K562 (cell line): ENCODE results near the gene DNAJB12. TPM values are rescaled to one million over a fixed set of nuclear protein-coding genes. Genes with fewer than 3 reads are reported as not detected.

ENCODE experiments used
- HOXB6 ChIP-seq: fragments of 250-450 bp; sonication (Bioruptor Pico); IDR thresholded peaks from 2 replicates; pipeline ENCODE4 v1.5.1; 2022; ENCODE audit warnings: mild to moderate bottlenecking, borderline replicate concordance
- MEF2A ChIP-seq: IDR thresholded peaks from 2 replicates; pipeline ENCODE4 v1.6.1; 2011; ENCODE audit warnings: low read depth, mild to moderate bottlenecking, low read length, moderate library complexity; ENCODE audit not compliant: control insufficient read depth
- NFE2 ChIP-seq: IDR thresholded peaks from 2 replicates; pipeline ENCODE4 v1.6.1; 2014; ENCODE audit warnings: antibody characterized with exemption, low read depth
- POLR3G ChIP-seq: IDR thresholded peaks from 2 replicates; pipeline ENCODE4 v1.6.1; 2011; ENCODE audit not compliant: insufficient read length, insufficient replicate concordance; ENCODE audit errors: extremely low read depth
- PYGO2 ChIP-seq: fragments of 450-650 bp; IDR thresholded peaks from 2 replicates; pipeline ENCODE4 v1.6.1; 2016; ENCODE audit warnings: mild to moderate bottlenecking, missing genetic modification characterization, moderate library complexity, missing compliant biosample characterization
- RBM34 ChIP-seq: fragments of 200-400 bp; formaldehyde crosslinking; IDR thresholded peaks from 2 replicates; pipeline ENCODE4 v1.6.1; 2018; ENCODE audit warnings: low read length, borderline replicate concordance; ENCODE audit not compliant: insufficient read depth
- RNF2 ChIP-seq: sonication (generic); IDR thresholded peaks from 2 replicates; pipeline ENCODE4 v1.6.1; 2016
- TCF7 ChIP-seq: sonication (generic); IDR thresholded peaks from 2 replicates; pipeline ENCODE4 v1.6.1; 2016; ENCODE audit warnings: antibody characterized with exemption, borderline replicate concordance
- XRCC4 ChIP-seq: IDR thresholded peaks from one replicate; pipeline ENCODE4 v1.6.1; 2011; ENCODE audit not compliant: insufficient read depth, insufficient read length; ENCODE audit errors: extremely low read depth
- XRCC5 ChIP-seq: fragments of 200-400 bp; formaldehyde crosslinking; IDR thresholded peaks from 2 replicates; pipeline ENCODE4 v1.6.1; 2017; ENCODE audit warnings: low read depth, mild to moderate bottlenecking, low read length
- ZC3H8 ChIP-seq: fragments of 450-650 bp; IDR thresholded peaks from 2 replicates; pipeline ENCODE4 v1.6.1; 2017
- ZNF124 ChIP-seq: sonication (generic); formaldehyde crosslinking; IDR thresholded peaks from 2 replicates; pipeline ENCODE4 v1.8.1; 2022; ENCODE audit warnings: missing genetic modification reagents
- ZNF143 ChIP-seq: sonication (generic); formaldehyde crosslinking; IDR thresholded peaks from 2 replicates; pipeline ENCODE4 v1.9.0; 2022; ENCODE audit warnings: mild to moderate bottlenecking, missing genetic modification reagents
- ZNF174 ChIP-seq: fragments of 250-450 bp; sonication (Bioruptor Pico); IDR thresholded peaks from 2 replicates; pipeline ENCODE4 v1.4.0; 2020; ENCODE audit warnings: mild to moderate bottlenecking
- ZNF212 ChIP-seq: fragments of 450-650 bp; formaldehyde crosslinking; IDR thresholded peaks from 2 replicates; pipeline ENCODE4 v1.4.0; 2020; ENCODE audit warnings: mild to moderate bottlenecking
- polyA plus RNA-seq, 8 experiments: library from polyadenylated mRNA; depleted of rRNA in 4 of 8; stranded (reverse) in 5 of 8; unstranded in 3 of 8; fragments of >200 nt; fragmentation: Nextera tagmentation in 2 of 8; fragmentation: Illumina TruSeq in 1 of 8; extraction: Ambion mirVana in 2 of 8; extraction: Trizol in 1 of 8; gene quantifications; 2 replicates each; pipeline versions ENCODE4 v1.2.1 to v1.2.3, GENCODE V29; 2011 to 2014; ENCODE audit warnings: inconsistent platforms in 1 of 8, missing spikeins in 1 of 8
- total RNA-seq, 7 experiments: library from RNA; depleted of rRNA in 6 of 7; stranded (reverse); fragments of >200 nt in 6 of 7; fragmentation: Illumina TruSeq in 2 of 7; extraction: Trizol in 2 of 7; gene quantifications; 2 replicates each; pipeline versions ENCODE4 v1.2.1 to v1.2.3, GENCODE V29; 2011 to 2021; ENCODE audit warnings: low replicate concordance in 1 of 7
- TF ChIP-seq, protein P1 (sequence below): fragments of 250-450 bp; sonication (Bioruptor Pico); IDR thresholded peaks from 2 replicates; pipeline ENCODE4 v1.4.0; 2020; ENCODE audit warnings: borderline replicate concordance
- TF ChIP-seq, protein P2 (sequence below): fragments of 250-450 bp; sonication (Bioruptor Pico); IDR thresholded peaks from 2 replicates; pipeline ENCODE4 v1.8.0; 2021; ENCODE audit warnings: moderate library complexity, mild to moderate bottlenecking, inconsistent platforms
- TF ChIP-seq, protein P3 (sequence below): fragments of 450-650 bp; IDR thresholded peaks from 2 replicates; pipeline ENCODE4 v1.6.1; 2017; ENCODE audit warnings: antibody characterized with exemption
- TF ChIP-seq, protein P4 (sequence below): IDR thresholded peaks from 3 replicates; pipeline ENCODE4 v1.6.1; 2011; ENCODE audit warnings: borderline replicate concordance, mild to moderate bottlenecking; ENCODE audit not compliant: insufficient read length, insufficient read depth
- TF ChIP-seq, protein P5 (sequence below): IDR thresholded peaks from 2 replicates; pipeline ENCODE4 v1.6.1; 2014; ENCODE audit warnings: antibody characterized with exemption

DNAJB12 gene
- total and polyA plus RNA-seq, 9 of the 15 experiments (the other 6 are each of a cell fraction or from before 2014, with no cell fraction given): 3.5 to 31.5 (median 20.3) TPM

DNA sequence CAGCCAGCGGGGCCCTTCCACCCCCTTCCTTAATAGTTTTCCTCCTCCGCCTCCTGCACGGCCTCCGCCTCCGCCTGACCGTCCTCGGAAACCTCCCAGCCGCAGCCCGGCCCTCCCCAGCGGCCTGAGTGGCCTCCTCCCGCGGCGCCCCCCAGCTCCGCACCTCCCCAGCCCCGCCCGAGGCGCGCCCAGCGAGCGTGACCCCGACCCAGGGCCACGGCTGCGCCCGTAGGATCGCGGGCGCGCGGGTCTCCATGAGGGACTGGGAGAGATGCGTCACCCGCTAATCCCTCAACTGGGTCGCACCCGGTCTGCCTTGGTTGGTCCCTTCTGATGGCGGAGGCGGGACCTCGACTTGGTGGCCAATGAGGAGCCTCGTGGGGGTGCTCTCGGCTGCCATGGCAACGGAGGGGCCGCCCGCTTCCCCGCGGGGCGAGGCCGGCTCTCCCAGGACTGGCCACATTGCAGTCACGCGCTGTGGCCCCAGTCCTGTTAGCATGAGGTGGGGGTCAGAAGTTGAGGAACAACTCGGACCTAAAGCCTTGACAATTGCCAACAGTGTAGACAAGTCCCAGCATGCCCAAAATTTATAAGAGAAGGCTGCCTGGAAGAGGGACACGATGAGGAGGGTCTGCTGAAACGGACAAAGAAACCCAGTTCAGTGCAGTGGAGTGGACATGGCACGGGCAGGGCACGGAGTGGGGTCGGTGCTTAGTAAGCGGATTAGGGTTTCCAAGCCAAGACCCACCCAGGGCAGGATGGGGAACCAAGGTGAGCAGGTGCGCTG, 56.7 kb downstream of the DNAJB12 start (continued):
- TF ChIP-seq, protein P1, sequence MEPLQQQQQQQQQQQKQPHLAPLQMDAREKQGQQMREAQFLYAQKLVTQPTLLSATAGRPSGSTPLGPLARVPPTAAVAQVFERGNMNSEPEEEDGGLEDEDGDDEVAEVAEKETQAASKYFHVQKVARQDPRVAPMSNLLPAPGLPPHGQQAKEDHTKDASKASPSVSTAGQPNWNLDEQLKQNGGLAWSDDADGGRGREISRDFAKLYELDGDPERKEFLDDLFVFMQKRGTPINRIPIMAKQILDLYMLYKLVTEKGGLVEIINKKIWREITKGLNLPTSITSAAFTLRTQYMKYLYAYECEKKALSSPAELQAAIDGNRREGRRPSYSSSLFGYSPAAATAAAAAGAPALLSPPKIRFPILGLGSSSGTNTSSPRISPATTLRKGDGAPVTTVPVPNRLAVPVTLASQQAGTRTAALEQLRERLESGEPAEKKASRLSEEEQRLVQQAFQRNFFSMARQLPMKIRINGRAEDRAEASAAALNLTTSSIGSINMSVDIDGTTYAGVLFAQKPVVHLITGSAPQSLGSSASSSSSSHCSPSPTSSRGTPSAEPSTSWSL (CRISPR knock-in tag): peak; percentile 87; the same call in 1 of the 2 replicates
- TF ChIP-seq ZNF143 (peak; percentile 52), XRCC5 (no peak), MEF2A (no peak), ZNF174 (CRISPR knock-in tag) (peak; percentile 64; the same call in 1 of the 2 replicates), ZC3H8 (peak; percentile 37; the same call in 1 of the 2 replicates), NFE2 (no peak), POLR3G (no peak), XRCC4 (no peak), TCF7 (no peak), RNF2 (peak; percentile 89), ZNF124 (no peak), PYGO2 (tag) (peak; percentile 76; the same call in 1 of the 2 replicates), ZNF212 (CRISPR knock-in tag) (0 out of 2 replicates have a peak, but pooled peaks have one; percentile 37), HOXB6 (no peak; the same call in 1 of the 2 replicates), RBM34 (no peak)
- TF ChIP-seq, protein P2, sequence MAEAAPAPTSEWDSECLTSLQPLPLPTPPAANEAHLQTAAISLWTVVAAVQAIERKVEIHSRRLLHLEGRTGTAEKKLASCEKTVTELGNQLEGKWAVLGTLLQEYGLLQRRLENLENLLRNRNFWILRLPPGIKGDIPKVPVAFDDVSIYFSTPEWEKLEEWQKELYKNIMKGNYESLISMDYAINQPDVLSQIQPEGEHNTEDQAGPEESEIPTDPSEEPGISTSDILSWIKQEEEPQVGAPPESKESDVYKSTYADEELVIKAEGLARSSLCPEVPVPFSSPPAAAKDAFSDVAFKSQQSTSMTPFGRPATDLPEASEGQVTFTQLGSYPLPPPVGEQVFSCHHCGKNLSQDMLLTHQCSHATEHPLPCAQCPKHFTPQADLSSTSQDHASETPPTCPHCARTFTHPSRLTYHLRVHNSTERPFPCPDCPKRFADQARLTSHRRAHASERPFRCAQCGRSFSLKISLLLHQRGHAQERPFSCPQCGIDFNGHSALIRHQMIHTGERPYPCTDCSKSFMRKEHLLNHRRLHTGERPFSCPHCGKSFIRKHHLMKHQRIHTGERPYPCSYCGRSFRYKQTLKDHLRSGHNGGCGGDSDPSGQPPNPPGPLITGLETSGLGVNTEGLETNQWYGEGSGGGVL (CRISPR knock-in tag): no peak
- TF ChIP-seq, protein P3, sequence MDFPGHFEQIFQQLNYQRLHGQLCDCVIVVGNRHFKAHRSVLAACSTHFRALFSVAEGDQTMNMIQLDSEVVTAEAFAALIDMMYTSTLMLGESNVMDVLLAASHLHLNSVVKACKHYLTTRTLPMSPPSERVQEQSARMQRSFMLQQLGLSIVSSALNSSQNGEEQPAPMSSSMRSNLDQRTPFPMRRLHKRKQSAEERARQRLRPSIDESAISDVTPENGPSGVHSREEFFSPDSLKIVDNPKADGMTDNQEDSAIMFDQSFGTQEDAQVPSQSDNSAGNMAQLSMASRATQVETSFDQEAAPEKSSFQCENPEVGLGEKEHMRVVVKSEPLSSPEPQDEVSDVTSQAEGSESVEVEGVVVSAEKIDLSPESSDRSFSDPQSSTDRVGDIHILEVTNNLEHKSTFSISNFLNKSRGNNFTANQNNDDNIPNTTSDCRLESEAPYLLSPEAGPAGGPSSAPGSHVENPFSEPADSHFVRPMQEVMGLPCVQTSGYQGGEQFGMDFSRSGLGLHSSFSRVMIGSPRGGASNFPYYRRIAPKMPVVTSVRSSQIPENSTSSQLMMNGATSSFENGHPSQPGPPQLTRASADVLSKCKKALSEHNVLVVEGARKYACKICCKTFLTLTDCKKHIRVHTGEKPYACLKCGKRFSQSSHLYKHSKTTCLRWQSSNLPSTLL: no peak
- TF ChIP-seq, protein P4, sequence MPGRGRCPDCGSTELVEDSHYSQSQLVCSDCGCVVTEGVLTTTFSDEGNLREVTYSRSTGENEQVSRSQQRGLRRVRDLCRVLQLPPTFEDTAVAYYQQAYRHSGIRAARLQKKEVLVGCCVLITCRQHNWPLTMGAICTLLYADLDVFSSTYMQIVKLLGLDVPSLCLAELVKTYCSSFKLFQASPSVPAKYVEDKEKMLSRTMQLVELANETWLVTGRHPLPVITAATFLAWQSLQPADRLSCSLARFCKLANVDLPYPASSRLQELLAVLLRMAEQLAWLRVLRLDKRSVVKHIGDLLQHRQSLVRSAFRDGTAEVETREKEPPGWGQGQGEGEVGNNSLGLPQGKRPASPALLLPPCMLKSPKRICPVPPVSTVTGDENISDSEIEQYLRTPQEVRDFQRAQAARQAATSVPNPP: no peak
- TF ChIP-seq, protein P5, sequence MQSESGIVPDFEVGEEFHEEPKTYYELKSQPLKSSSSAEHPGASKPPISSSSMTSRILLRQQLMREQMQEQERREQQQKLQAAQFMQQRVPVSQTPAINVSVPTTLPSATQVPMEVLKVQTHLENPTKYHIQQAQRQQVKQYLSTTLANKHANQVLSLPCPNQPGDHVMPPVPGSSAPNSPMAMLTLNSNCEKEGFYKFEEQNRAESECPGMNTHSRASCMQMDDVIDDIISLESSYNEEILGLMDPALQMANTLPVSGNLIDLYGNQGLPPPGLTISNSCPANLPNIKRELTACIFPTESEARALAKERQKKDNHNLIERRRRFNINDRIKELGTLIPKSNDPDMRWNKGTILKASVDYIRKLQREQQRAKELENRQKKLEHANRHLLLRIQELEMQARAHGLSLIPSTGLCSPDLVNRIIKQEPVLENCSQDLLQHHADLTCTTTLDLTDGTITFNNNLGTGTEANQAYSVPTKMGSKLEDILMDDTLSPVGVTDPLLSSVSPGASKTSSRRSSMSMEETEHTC: peak; percentile 87
